Transverse colon (tissue), 4 donors: ENCODE results near the gene CGB1. TPM values are rescaled to one million over a fixed set of nuclear protein-coding genes. Genes with fewer than 3 reads are reported as not detected.
A peak's percentile ranks its signal among the peaks of the same experiment; 100 is the strongest.
"Not testable (repeated sequence)": the region's sequence is repeated elsewhere in the genome, so short reads cannot be mapped to it uniquely, and the experiment has no call there.

ENCODE experiments used
- DNase-seq: peaks from one replicate; pipeline ENCODE4 v3.0.0-alpha.2; 2019
- H3K27ac ChIP-seq, 4 donors: fragments of 200-600 bp; sonication (generic); 2 replicates each; pipeline ENCODE4 v1.5.1; 2016 to 2018; ENCODE audit warnings: inconsistent platforms in 4 of 4
- H3K27me3 ChIP-seq: fragments of 200-600 bp; sonication (generic); 2 replicates; pipeline ENCODE4 v1.5.1; 2017; ENCODE audit warnings: inconsistent platforms
- H3K36me3 ChIP-seq, 4 donors: fragments of 200-600 bp; sonication (generic); 2 replicates each; pipeline ENCODE4 v1.5.1; 2017 to 2019; ENCODE audit warnings: inconsistent platforms in 4 of 4
- H3K4me1 ChIP-seq, 4 donors: fragments of 200-600 bp; sonication (generic); 2 replicates each; pipeline ENCODE4 v1.5.1; 2017 to 2020; ENCODE audit warnings: inconsistent platforms in 4 of 4
- H3K4me3 ChIP-seq, 4 donors: fragments of 200-600 bp; sonication (generic); 1 replicate in 1 of 4; 2 replicates in 3 of 4; pipeline versions ENCODE4 v1.5.1 to v1.6.1; 2017 to 2019; ENCODE audit warnings: inconsistent platforms in 4 of 4
- H3K9me3 ChIP-seq, 2 donors: fragments of 200-600 bp; sonication (generic); 2 replicates each; pipeline ENCODE4 v1.5.1; 2017 to 2019; ENCODE audit warnings: inconsistent platforms in 2 of 2
- CTCF ChIP-seq, 5 experiments: fragments of 200-600 bp in 3 of 5; fragments of 450-650 bp in 2 of 5; sonication (generic) in 3 of 5; IDR thresholded peaks; 1 replicate in 2 of 5; 2 replicates in 3 of 5; pipeline ENCODE4 v1.5.1; 2016 to 2017; ENCODE audit warnings: antibody characterized with exemption in 5 of 5, inconsistent platforms in 3 of 5, mild to moderate bottlenecking in 2 of 5, moderate library complexity in 1 of 5
- EP300 ChIP-seq: sonication (generic); formaldehyde crosslinking; IDR thresholded peaks from one replicate; pipeline ENCODE4 v1.6.1; 2017; ENCODE audit warnings: antibody characterized with exemption, low read depth
- POLR2A ChIP-seq: fragments of 450-650 bp; IDR thresholded peaks from one replicate; pipeline ENCODE4 v1.6.1; 2016; ENCODE audit warnings: antibody characterized with exemption, mild to moderate bottlenecking, moderate library complexity
- POLR2AphosphoS5 ChIP-seq, 3 donors: sonication (generic); formaldehyde crosslinking; IDR thresholded peaks; one replicate each; pipeline ENCODE4 v1.6.1; 2016; ENCODE audit warnings: antibody characterized with exemption in 3 of 3
- WGBS, 2 donors: methylation state at CpG; one replicate each; pipeline ENCODE4 v1.1.5; 2018; ENCODE audit warnings: low coverage in 1 of 2; 5-methylcytosine and 5-hydroxymethylcytosine counted together
- in situ Hi-C, 4 donors: fragments of 200-750 bp; cut with MboI; loops; one replicate each; pipeline versions ENCODE4 v1.15.0 to v1.15.1; 2017; ENCODE audit warnings: low sequenced_read_pairs in 3 of 4, low pct_ligation_motif_present in 1 of 4, low pct_unique_long_range_greater_than_20kb in 1 of 4
- intact Hi-C: fragments of 100-400 bp; cut with DNase I; formaldehyde crosslinking; loops from one replicate; pipeline ENCODE4 v1.15.1; 2023; ENCODE audit warnings: low total_unique reads
- total RNA-seq, 4 donors: library from RNA; depleted of rRNA; stranded (reverse); fragments of >200 nt; gene quantifications; one replicate each; pipeline ENCODE4 v1.1.0, GENCODE V29; 2016

Gene CGB1
- total RNA-seq: not detected

GRCh38 chr19:49036815-49037214 is at the start of gene CGB1:
CGB1 (minus strand) TSS chr19:49036895; CDS start chr19:49036711, 184 bp downstream.
- peak in 2 of 5 experiments; percentile 18 to 21 for TF ChIP-seq CTCF (IDR thresholded peaks at IDR 0.05)
- not testable (repeated sequence) for DNase-seq

GRCh38 chr19:49086296-49086695 is 49.6 kb upstream of the CGB1 start:
- in situ Hi-C loops (loop anchor here in 2 of 4 donors (10.0 to 25.0 kb wide), 2 partner anchors 119 to 126 kb away; no protein-coding TSS in a partner anchor), intact Hi-C loops (no loop called here)
- H3K9me3 ChIP-seq: no peaks in the 10 kb centered on the region
- H3K4me1 ChIP-seq: peaks cover 13 to 28% (median 22%) of the 10 kb centered on the region in 4 donors
- WGBS, 2 donors: 27 to 33% methylated on average over 3 to 11 of the region's 11 CpGs
- TF ChIP-seq EP300 (no peak), POLR2A (no peak), POLR2AphosphoS5 (IDR thresholded peaks at IDR 0.05) (no peak), CTCF (IDR thresholded peaks at IDR 0.05) (no peak)
- H3K4me3 ChIP-seq: peak overlapping the region; percentile 81 to 100 (median 90)
- peak overlapping the region; percentile 90 to 96 (median 94) for H3K27ac ChIP-seq
- peaks cover 0 to 16% (median 8%) of the 10 kb centered on the region in 4 donors for H3K36me3 ChIP-seq
- DNase-seq: no peak
- no peaks in the 10 kb centered on the region for H3K27me3 ChIP-seq

More at GRCh38 chr19:49036815-49037214, at the start of gene CGB1:
- in situ Hi-C loops, H3K9me3 ChIP-seq, H3K4me3 ChIP-seq, H3K4me1 ChIP-seq, H3K27me3 ChIP-seq, H3K36me3 ChIP-seq, H3K27ac ChIP-seq, intact Hi-C loops: not testable (repeated sequence)
- WGBS, 2 donors: 59% methylated on average over 18 of the region's 18 CpGs; no CpG with 5 or more reads in 1 of the 2 donors

- intact Hi-C loops: no loop called here
- peaks cover 0 to 12% (median 5%) of the 10 kb centered on the region in 4 donors for H3K36me3 ChIP-seq
- H3K27me3 ChIP-seq: no peaks in the 10 kb centered on the region
- peaks cover 13 to 28% (median 22%) of the 10 kb centered on the region in 4 donors for H3K4me1 ChIP-seq
- no peak for DNase-seq
- peak overlapping the region; percentile 90 to 96 (median 94) for H3K27ac ChIP-seq
- peak overlapping the region; percentile 81 to 100 (median 90) for H3K4me3 ChIP-seq
- H3K9me3 ChIP-seq: no peaks in the 10 kb centered on the region
- in situ Hi-C loops: loop anchor here in 2 of 4 donors (10.0 to 25.0 kb wide), 2 partner anchors 119 to 126 kb away; no protein-coding TSS in a partner anchor
- TF ChIP-seq EP300: no peak
- 0 to 1% methylated on average over 2 to 14 of the region's 14 CpGs for WGBS, 2 donors
Measured at GRCh38 chr19:49085868-49086232, 49.2 kb upstream of the CGB1 start.

GRCh38 chr19:49085020-49085867 is 48.5 kb upstream of the CGB1 start, which contains the start of gene SNRNP70:
SNRNP70 (plus strand) TSS chr19:49085451; CDS start chr19:49086415, 964 bp downstream.
- H3K4me1 ChIP-seq: peaks cover 13 to 28% (median 22%) of the 10 kb centered on the region in 4 donors
- 1% methylated on average over 83 of the region's 89 CpGs; no CpG with 5 or more reads in 1 of the 2 donors for WGBS, 2 donors
- H3K27me3 ChIP-seq: no peaks in the 10 kb centered on the region
- peak within 1 kb of the TSS; percentile 90 to 96 (median 94) for H3K27ac ChIP-seq
- TF ChIP-seq EP300: no peak
- peak; percentile 86 to 96 (median 89) for TF ChIP-seq POLR2AphosphoS5 (IDR thresholded peaks at IDR 0.05)
- peak; percentile 87 for TF ChIP-seq POLR2A
- peak in 1 of 5 experiments; percentile 18 for TF ChIP-seq CTCF (IDR thresholded peaks at IDR 0.05)
- peaks cover 0 to 6% (median 3%) of the 10 kb centered on the region in 4 donors for H3K36me3 ChIP-seq
- in situ Hi-C loops (loop anchor here in 2 of 4 donors (10.0 to 25.0 kb wide), 2 partner anchors 120 to 127 kb away; no protein-coding TSS in a partner anchor), intact Hi-C loops (no loop called here)
- peak within 1 kb of the TSS; percentile 81 to 100 (median 90) for H3K4me3 ChIP-seq
- H3K9me3 ChIP-seq: no peaks in the 10 kb centered on the region
- peak; percentile 99 for DNase-seq
